Measurements from ENCODE around the gene GPX7. TPM values are rescaled to one million over a fixed set of nuclear protein-coding genes. Genes with fewer than 3 reads are reported as not detected.

GPX7 gene
- polyA plus RNA-seq, 1 donor from 2014 or later: 1.3 TPM

- no peaks in the 10 kb centered on the region for H3K9me3 ChIP-seq (ENCODE audit: low read length)
- H3K4me2 ChIP-seq (ENCODE audit: low read length): no peak overlapping the region
- no peak overlapping the region for H2AFZ ChIP-seq (ENCODE audit: low read depth, low read length)
- no peaks in the 10 kb centered on the region for H3K79me2 ChIP-seq (replicated peaks; ENCODE audit: insufficient read depth, low read length)
- no peak overlapping the region for H3K4me3 ChIP-seq (ENCODE audit: low read length)
- H3K9ac ChIP-seq (ENCODE audit: low read length): no peak overlapping the region
- H3K36me3 ChIP-seq (ENCODE audit: insufficient read depth, low read length): no peaks in the 10 kb centered on the region
- no peak for TF ChIP-seq TAF1 (IDR thresholded peaks at IDR 0.05; ENCODE audit: low read depth)
- no peak for TF ChIP-seq MXI1 (conservative IDR thresholded peaks at IDR 0.05; ENCODE audit: poor library complexity, severe bottlenecking)
- no peak for TF ChIP-seq SMC3 (conservative IDR thresholded peaks at IDR 0.05; ENCODE audit: poor library complexity)
- no peak for TF ChIP-seq EZH2 (IDR thresholded peaks at IDR 0.05; ENCODE audit: borderline replicate concordance, insufficient read depth, low read length, poor library complexity, severe bottlenecking)
- no peak for TF ChIP-seq RAD21 (conservative IDR thresholded peaks at IDR 0.05)
- no peak for TF ChIP-seq EP300 (conservative IDR thresholded peaks at IDR 0.05; ENCODE audit: poor library complexity, severe bottlenecking)
- no peak for TF ChIP-seq CTCF (IDR thresholded peaks at IDR 0.05; ENCODE audit: poor library complexity, severe bottlenecking)
- TF ChIP-seq POLR2AphosphoS5 (IDR thresholded peaks at IDR 0.05): no peak
- H3K9me2 ChIP-seq (ENCODE audit: insufficient read depth, low read length): no peaks in the 10 kb centered on the region
- H3K27me3 ChIP-seq (ENCODE audit: insufficient read depth, low read depth, low read length): no peaks in the 10 kb centered on the region
- no peaks in the 10 kb centered on the region for H3F3A ChIP-seq (ENCODE audit: insufficient read depth, low read length, poor library complexity, severe bottlenecking)
- no peak overlapping the region for H3K27ac ChIP-seq (ENCODE audit: low read length)
- H4K20me1 ChIP-seq (ENCODE audit: insufficient read depth): no peaks in the 10 kb centered on the region
Observed at GRCh38 chr1:52572387-52572786, 29.8 kb upstream of the GPX7 start.

GRCh38 chr1:52574594-52574993 is 27.6 kb upstream of the GPX7 start:
- H3K27me3 ChIP-seq (ENCODE audit: insufficient read depth, low read depth, low read length): no peaks in the 10 kb centered on the region
- H3K9ac ChIP-seq (ENCODE audit: low read length): no peak overlapping the region
- no peak overlapping the region for H3K4me2 ChIP-seq (ENCODE audit: low read length)
- H3K36me3 ChIP-seq (ENCODE audit: insufficient read depth, low read length): no peaks in the 10 kb centered on the region
- no peaks in the 10 kb centered on the region for H4K20me1 ChIP-seq (ENCODE audit: insufficient read depth)
- H3F3A ChIP-seq (ENCODE audit: insufficient read depth, low read length, poor library complexity, severe bottlenecking): no peaks in the 10 kb centered on the region
- no peaks in the 10 kb centered on the region for H3K9me3 ChIP-seq (ENCODE audit: low read length)
- no peak overlapping the region for H2AFZ ChIP-seq (ENCODE audit: low read depth, low read length)
- no peaks in the 10 kb centered on the region for H3K9me2 ChIP-seq (ENCODE audit: insufficient read depth, low read length)
- TF ChIP-seq POLR2AphosphoS5 (IDR thresholded peaks at IDR 0.05): no peak
- no peak for TF ChIP-seq CTCF (IDR thresholded peaks at IDR 0.05; ENCODE audit: poor library complexity, severe bottlenecking)
- no peak for TF ChIP-seq MXI1 (conservative IDR thresholded peaks at IDR 0.05; ENCODE audit: poor library complexity, severe bottlenecking)
- no peak for TF ChIP-seq EZH2 (IDR thresholded peaks at IDR 0.05; ENCODE audit: borderline replicate concordance, insufficient read depth, low read length, poor library complexity, severe bottlenecking)
- no peak for TF ChIP-seq REST (IDR thresholded peaks at IDR 0.05; ENCODE audit: borderline replicate concordance)
- TF ChIP-seq EP300 (conservative IDR thresholded peaks at IDR 0.05; ENCODE audit: poor library complexity, severe bottlenecking): no peak
- TF ChIP-seq SMC3 (conservative IDR thresholded peaks at IDR 0.05; ENCODE audit: poor library complexity): no peak
- no peak for TF ChIP-seq RAD21 (conservative IDR thresholded peaks at IDR 0.05)
- TF ChIP-seq TAF1 (IDR thresholded peaks at IDR 0.05; ENCODE audit: low read depth): no peak
- H3K4me3 ChIP-seq (ENCODE audit: low read length): no peak overlapping the region
- H3K79me2 ChIP-seq (replicated peaks; ENCODE audit: insufficient read depth, low read length): no peaks in the 10 kb centered on the region
- H3K27ac ChIP-seq (ENCODE audit: low read length): no peak overlapping the region

All from neural cell (in vitro differentiated cells).